Inflammatory macrophage treated with lipopolysaccharide for 1 hour (primary cell): ENCODE measurements around the gene ZNF234.
A peak's percentile ranks its signal among the peaks of the same experiment; 100 is the strongest.
"Not testable (repeated sequence)": the region's sequence is repeated elsewhere in the genome, so short reads cannot be mapped to it uniquely, and the experiment has no call there.

ENCODE experiments used
- DNase-seq, 2 donors: peaks; one replicate each; pipeline ENCODE4 v3.0.0-alpha.2; 2020 to 2022

ZNF234 gene

DNA sequence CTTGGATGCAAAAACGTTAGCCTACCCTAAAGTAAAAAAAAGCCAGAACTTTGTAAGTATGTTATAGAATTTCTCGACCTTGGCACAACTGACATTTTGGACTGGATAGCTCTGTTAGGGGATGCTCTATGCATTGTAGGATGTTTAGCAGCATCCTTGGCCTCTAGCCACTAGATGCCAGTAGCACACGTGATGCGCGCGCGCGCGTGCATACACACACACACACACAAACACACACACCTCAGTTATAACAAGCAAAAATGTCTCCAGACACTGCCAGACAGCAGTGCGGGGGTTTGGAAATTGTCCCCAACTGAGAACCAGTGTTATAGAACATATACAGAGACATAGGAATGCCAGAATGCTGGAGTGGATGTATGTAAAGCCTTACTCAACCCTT lies 40.8 kb downstream of the ZNF234 start:
- DNase-seq, result no peak

DNA sequence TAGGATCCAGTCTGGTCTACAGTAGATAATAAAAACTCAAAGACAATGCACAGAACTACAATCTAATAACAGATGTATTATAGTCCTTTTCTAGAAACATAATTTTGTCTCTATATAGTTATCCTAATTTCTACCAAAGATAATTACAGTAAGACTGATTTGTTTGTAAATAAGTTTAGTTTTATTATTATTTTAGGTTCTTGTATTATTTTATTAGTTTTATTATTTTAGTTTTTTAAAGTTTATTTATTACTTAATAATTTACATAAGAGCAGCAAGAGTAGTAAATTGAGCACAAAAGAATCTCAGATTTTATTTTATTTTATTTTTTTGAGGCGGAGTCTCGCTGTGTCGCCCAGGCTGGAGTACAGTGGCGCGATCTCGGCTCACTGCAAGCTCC lies 48.7 kb downstream of the ZNF234 start:
- no peak for DNase-seq

DNA sequence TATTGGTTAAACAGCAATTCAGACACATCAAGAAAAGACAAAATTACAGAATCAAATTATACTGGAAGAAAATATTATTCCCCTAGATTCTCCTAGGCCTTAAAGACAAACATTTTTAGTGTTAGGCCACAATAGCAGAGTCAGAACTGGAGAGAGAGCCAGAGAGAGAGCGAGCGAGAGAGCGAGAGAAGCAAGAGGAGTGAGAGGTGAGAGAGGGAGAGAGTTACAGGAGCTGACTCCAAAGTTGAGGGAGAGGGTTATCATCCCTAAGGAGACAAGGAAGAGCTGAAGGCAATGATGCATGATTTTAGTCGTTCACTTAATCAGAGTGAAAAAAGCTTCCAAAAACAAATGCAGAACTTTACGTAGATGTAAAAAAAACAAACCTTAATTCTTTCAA lies 50.8 kb downstream of the ZNF234 start:
- DNase-seq, result no peak

DNA sequence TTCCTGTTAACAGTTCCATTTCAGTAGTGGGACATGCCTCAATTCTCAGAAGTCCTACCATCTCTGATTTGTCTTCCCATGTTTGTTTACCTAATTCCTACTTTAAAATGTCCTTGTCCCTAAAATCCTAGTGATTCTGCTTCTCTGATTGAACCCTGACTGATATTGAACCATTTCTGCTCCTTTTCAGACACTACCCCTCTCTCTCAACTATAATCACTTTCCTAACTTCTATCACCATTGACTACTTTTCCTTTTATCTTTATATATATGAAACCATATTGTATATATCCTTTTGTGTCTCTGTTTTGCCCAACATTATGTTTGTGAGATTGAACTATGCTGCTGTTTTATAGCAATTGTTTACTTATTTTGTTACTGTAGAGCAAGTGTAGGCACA lies 55.4 kb downstream of the ZNF234 start:
- DNase-seq, result no peak

DNA sequence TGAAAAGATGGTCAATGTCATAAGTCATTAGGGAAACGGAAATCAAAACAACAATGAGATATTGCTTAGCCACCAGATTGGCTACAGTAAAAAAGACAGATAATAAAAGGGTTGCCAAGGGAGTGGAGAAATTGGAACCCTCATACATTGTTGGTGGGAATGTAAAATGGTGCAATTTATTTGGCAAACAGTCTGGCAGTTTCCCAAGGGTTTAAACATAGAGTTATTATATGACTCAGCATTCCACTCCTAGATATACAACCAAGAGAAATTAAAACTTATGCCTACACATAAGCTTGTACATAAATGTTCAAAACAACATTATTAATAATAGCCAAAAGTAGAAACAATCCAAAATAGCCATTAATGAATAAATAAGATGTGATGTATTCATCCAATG lies 61.1 kb downstream of the ZNF234 start:
- DNase-seq, result no peak

DNA sequence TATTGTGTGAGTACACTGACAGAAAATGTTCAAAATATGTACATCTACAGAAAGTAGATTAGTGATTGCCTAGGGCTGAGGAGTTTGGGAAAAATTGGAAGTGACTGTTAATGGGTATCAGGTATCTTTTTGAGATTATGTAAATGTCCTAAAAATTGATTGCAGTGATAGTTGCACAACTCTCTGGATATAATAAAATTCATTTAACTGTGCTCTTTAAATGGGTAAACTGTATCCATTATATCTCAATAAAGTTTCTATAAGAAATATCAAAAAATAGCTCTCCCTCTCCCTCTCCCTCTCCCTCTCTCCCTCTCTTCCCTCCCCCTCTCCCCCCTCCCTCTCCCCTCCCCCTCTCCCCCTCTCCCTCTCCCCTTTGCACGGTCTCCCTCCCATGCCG lies 61.6 kb downstream of the ZNF234 start:
- no peak for DNase-seq

DNA sequence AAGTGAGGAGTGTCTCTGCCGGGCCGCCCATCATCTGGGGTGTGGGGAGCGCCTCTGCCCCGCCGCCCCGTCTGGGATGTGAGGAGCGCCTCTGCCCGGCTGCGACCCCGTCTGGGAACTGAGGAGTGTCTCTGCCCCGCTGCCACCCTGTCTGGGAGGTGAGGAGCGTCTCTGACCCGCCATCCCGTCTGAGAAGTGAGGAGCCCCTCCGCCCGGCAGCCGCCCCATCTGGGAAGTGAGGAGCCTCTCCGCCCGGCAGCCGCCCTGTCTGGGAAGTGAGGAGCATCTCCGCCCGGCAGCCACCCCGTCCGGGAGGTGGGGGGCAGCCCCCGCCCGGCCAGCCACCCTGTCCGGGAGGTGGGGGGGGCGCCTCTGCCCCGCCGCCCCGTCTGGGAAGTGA lies 62.5 kb downstream of the ZNF234 start:
- DNase-seq, result not testable (repeated sequence)

DNA sequence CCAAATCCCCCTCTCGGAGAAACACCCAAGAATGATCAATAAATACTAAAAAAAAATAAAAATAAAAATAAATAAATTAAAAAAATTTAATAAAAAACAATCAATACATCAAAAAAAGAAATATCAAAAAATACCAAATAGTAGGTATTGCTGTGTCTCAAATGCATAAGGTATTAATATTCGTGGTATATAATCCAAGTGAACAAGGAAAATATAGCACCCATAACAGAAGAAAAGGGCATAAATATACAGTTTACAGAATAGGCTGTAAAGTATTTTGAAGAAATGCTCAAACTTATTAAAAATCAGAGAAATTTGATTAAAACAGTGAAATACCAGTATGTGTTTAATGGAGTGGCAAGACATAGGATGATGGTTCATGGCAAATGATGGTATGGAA lies 63.4 kb downstream of the ZNF234 start:
- no peak for DNase-seq

DNA sequence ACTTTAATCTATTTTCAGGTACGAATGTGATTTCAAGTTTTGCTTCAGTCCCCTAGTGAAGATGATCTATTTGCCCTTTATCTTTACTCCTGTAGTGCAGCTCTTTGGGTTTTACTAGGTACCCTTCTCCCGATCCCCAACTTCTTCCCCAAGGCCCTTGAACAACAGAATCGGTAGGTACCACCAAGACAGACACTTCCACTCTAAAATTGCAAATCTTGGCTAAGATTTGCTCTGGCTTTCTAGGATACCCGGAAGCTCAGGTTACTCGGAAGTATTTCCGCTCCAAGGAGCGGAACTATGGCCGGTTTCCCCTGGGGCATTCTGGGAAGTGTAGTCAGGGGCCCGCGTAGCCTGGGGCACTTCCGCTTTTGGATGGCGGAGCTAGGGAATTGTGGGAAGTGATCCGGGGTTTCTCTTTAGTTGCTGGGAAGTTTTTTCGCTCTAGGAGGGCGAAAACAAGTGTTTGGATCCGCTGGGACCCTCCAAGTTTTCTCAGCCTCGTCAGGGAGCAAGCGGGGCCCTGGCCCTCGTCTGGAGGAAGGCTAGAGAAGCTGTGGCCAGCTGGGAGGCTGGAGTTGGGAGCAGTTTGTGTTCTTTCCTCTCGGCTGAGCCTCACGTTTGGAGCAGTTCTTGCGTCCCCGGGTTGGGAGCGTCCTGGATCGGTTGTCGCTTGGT lies 65.9 kb downstream of the ZNF234 start:
- DNase-seq, result peak; percentile 93
